GM18868 (cell line): Measurements from ENCODE around the gene TMED6.
"Not testable (repeated sequence)": the region's sequence is repeated elsewhere in the genome, so short reads cannot be mapped to it uniquely, and the experiment has no call there.

Source experiments
- ATAC-seq: cut with Tn5 transposase; IDR thresholded peaks from one replicate; pipeline ENCODE4 v1.9.1; 2021; ENCODE audit warnings: mild to moderate bottlenecking, moderate library complexity; ENCODE audit not compliant: unreplicated experiment

The TMED6 gene

DNA sequence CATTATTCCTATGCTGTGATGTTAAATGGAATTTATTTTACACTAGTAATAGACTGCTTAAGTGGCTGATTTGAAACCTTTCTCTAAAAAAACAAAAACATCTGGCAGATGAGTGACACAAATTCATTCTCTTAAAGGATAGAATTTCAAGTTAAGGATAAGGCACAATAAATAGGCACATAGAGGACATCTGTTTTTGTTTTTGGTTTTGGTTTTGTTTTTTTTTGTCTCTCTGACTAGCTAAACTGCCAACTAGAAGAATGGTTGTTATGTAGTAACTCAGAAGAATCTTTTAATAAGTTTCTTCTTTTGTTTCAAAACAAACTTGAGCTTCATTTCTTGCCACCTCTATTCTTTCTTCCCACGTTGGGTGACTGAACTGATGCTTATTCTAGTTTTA, 45.6 kb downstream of the TMED6 start:
- no peak for ATAC-seq

DNA sequence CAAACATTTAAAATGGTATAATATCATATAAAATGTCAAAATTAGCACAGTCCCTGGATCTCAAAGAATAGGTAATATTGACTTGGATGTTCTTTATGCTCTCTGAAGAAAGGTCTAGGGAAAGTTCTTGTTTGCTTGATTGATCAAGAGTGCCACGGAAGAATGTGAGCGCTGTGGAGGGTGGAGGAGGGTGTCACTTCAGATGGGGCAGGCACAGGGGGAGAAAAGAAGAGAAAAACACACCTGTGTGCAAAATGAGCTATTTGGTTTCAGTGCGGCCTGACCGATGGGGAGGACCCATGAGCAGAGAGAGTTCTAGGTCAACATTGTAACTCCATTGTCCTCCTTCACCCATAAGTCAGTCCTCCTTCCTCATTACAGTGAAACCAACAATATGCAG, 49.3 kb downstream of the TMED6 start:
- ATAC-seq = no peak

DNA sequence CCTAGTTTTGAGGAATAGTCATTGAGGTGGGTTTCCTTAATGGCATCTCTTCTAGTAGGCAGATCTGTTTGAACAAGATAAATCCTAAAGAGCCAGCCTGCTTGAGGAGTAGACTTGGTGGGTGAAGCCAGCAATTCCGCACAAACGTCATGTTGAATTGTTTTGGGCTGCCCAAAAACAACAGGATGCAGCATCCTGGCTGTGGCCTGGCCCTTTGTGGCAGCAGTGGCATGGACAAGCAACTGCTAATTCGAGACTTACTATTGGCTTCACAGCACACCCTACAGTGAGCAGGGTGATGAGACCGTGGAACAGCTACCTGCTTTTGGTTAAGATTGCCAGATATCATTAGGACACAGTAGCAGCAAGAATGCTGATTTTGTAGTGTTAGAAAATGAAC, 49.7 kb downstream of the TMED6 start:
- ATAC-seq = no peak

DNA sequence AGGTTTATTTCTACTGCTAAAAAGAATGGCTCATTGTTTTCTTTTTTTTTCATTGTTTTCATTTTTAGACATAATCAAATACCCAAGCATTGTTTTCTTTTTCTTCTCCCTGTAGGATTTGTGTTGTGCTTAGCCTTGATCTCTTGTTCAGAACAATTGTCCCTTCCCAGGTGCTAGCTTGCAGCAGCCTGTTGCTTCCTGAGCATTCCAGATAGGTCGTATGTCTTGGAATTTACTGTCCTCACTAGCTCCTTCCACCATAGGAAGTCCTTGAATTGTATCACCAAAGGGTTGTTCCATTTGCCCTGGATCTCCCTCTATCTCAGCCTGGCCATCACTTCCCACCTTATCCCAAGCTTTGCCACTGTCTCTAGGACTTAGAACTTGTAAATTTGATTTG, 50.4 kb downstream of the TMED6 start:
- ATAC-seq = no peak

DNA sequence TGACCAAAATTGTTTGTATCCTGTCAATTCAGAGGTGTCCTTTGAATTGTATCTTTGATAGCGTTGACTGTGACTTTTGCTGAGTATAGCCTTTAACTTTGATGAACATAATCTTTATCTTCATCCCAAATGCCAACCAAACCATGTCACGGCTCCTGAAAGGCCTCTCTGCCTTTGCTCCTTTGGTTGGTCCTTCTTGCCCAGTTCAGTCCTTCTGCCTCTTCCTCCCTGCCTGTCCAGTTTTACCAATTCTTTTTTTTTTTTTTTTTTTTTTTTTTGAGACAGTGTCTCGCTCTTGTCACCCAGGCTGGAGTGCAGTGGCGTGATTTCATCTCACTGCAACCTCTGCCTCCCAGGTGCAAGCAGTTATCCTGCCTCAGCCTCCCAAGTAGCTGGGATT, 53.3 kb downstream of the TMED6 start:
- no peak for ATAC-seq

DNA sequence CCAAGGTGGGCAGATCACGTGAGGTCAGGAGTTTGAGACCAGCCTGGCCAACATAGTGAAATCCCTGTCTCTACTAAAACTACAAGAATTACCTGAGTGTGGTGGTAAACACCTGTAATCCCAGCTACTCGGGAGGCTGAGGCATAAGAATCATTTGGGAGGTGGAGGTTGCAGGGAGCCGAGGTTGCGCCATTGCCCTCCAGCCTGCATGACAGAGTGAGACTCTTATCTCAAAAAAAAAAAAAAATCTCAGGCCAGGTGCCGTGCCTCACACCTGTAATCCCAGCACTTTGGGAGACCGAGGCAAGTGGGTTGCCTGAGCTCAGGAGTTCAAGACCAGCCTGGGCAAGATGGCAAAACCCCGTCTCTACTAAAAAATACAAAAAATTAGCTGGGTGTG, 54.8 kb downstream of the TMED6 start:
- ATAC-seq = not testable (repeated sequence)

DNA sequence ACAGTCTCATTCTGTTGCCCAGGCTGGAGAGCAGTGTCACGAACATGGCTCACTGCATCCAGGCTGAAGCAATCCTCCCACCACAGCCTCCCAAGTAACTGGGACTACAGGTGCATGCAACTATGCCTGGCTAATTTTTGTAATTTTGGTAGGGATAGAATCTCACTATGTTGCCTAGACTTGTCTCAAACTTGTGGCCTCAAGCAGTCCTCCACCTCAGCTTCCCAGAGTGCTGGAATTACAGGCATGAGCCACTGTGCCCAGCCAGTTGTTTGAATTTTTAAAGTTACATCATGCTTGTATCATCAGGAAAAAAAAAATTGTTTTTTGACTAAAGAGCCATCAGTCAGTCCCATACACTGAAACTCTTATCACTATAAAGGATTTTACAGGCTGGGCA, 57.5 kb downstream of the TMED6 start:
- no peak for ATAC-seq

DNA sequence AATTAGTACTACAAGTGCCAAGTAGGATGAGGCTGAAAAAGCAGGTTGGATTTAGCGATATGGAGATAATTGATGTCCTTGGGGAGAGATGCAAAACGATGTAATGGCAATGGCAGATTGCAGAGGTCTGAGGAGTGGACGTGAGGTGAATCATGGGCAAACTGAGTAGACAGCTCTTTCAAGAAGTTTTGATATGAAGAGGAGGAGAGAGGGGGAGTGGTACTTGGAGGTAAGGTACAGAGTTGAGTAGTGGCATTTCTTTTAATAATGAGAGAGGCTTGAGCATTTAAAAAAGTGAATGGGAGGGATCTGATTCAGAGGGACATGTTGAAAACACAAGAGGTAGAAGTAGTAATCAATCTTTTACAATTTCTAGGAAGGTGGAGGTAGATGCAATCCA, 58.2 kb downstream of the TMED6 start:
- ATAC-seq = no peak
